ENCODE data around the gene HINFP.
A peak's percentile ranks its signal among the peaks of the same experiment; 100 is the strongest.
"Not testable (repeated sequence)": the region's sequence is repeated elsewhere in the genome, so short reads cannot be mapped to it uniquely, and the experiment has no call there.

Gene HINFP

DNA sequence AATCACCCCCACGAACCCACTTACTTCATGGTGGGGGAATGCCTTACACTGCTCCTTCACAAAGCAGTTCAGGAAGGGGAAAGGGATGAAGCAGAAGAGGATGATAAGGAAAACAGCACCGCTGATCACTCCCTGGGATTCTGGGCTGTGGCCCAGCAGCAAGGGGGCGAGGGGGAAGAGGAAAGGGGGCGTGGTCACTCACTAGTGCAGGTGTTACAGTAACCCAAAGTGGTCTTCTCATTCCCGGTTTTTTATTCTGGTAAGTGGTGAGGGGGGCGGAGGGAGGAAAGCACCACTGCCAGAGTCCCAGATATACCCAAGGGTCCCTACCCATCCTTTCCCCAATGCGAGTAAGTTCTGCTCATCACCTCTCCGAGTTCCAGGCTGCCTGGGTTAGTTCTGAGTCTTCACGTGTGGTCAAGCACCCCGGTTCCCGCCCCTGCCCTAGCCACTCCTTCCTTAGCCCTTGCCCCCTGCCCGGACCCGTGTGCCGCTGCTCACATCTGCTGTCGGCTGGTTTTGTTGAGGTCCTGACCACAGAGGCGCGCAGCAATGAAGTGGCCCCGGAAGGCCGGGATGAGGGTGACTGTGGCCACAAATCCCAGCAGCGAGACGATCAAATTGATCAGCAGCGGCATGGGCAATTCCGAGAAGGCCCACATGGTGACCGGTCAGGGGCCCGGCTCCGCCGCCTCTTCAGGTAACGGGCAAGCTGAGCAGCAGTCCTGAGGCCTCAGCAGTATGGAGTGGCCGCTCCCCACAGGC lies 20.2 kb upstream of the HINFP start:
- peak; percentile 23 for DNase-seq

GRCh38 chr11:119101759-119102423 lies 19.5 kb upstream of the HINFP start, which contains the start of gene DPAGT1:
Gene DPAGT1 (minus strand): TSS chr11:119101853. CDS start chr11:119101655, 198 bp downstream.
- DNase-seq: peak; percentile 99

GRCh38 chr11:119103161-119103664 lies 18.2 kb upstream of the HINFP start:
- DNase-seq: not testable (repeated sequence)

DNA sequence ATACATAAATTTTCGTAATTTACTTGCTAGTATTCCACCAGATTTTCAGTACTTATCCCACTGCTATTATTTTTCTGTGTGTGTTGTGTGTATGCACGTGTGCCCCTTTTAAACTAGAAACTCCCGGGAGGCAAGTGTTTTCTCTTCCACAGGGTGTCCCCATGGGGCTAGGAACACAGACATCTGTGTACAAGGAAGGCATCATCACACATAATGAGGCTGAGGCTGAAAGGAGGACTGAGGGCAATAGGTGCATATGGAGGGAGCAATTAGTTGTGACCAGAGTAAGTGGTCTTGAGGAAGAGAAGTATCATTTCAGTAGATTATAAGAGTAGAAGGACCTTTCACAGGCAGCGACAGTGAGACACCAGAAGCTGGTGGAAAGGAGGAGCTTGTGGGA lies 17.6 kb upstream of the HINFP start:
- DNase-seq: no peak

DNA sequence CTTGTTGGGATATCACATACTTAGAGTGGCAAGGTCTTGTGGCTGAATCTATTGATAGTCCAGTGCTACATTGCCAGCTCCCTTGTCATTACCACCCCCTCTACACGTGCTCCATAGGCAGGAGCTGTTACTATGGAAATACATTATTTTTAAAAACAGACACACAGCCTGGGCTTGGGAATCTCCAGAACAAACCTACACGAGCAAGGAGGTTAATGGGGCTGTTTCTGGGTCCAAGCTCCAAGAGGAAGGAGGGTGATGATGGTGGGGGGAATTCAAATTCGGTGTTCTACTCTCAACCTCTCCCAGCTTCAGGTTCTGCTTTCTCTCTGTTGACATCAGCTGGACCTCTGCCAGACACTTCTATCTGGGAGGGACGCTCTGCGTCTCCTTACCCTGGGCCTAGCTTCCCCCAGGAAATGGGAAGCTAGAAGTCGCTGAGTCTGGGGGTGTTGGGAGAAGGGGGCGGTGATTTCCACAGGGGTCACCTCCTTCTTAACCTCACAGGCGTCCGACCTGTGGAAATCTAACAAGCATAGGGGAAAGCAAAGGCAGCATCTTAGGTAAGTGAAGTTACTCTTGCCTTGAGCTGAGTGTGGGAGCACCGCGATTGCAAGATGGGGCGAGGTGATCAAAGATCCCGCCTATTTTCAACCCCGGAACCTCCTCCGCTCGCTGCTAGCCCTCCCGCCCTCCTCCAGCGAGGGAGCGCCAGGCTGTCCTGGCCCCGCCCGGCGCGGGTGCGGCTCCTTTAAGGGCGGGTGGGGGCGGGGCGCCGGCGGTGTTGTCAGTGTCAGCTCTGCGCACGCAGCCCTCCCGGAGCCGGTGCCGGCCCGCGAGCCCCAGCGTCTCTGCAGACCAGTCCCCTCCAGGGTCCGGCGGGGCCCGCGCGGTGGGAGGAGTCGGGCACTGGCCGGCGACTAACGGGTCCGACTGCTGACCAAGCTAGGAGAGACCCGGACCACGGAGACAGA lies 14.5 kb upstream of the HINFP start, which contains the start of gene C2CD2L:
C2CD2L (plus strand) TSS at position 781 of the 974 bp plus-strand sequence. CDS start 398 bp downstream, outside the sequence.
- DNase-seq: peak; percentile 94

- DNase-seq: no peak
These were observed 13.7 kb upstream of the HINFP start for GRCh38 chr11:119107538-119108145.

DNA sequence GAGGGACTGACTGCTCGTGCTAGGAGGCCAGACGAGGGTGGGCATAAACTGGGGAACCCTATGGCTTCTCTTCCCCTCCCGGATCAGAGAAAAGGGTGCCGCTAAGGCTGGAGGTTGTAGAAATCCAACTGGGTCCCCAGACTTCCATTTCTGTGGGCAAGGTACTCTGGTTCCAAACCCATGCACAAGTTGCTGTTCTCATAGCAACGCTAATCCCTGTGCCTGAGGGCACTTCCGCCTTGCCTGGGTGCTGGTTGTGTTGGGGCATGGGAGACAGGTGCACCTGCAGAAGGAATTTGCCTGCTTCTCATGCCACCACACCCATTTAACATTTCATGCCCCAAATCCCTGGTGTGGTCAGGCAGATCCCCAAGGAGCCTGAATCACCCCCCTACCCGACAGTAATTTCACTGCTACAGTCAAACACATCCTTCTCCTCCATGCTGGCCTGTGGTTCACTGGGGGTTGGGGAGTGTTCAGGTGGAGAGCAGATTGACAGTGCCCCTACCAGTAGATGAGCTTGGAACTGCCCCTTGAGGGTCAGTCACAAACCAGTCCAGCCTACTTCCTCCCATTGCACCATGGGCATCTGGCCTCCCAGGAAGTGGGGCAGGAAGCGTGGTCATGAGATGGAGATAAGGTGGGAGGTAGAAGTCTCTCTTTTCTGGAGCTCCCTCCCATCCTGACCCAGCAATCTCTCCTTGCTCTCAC lies 13.1 kb upstream of the HINFP start:
- peak; percentile 71 for DNase-seq

- DNase-seq: no peak
These were observed 12.5 kb upstream of the HINFP start for GRCh38 chr11:119108857-119109221.

GRCh38 chr11:119109843-119110242 lies 11.5 kb upstream of the HINFP start:
- DNase-seq: no peak

DNA sequence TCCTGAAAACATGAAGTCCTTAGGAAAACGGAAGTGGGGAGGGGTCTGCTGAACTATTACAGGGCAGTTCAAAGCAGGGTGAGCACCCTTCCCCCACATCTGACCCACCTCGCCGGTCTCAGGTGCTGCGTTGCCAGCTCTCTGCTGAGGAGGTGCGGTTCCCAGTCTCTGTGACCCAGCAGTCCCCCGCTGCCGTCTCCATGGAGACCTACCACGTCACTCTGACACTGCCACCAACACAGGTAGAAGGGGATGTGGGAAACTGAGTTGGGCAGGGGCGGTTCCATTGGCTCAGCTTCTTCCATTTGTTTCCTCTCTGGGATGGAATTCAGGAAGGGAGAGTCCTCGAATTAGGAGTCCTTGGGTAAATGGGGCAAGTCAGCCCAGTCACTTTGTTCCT lies 10.9 kb upstream of the HINFP start:
- DNase-seq: no peak

DNA sequence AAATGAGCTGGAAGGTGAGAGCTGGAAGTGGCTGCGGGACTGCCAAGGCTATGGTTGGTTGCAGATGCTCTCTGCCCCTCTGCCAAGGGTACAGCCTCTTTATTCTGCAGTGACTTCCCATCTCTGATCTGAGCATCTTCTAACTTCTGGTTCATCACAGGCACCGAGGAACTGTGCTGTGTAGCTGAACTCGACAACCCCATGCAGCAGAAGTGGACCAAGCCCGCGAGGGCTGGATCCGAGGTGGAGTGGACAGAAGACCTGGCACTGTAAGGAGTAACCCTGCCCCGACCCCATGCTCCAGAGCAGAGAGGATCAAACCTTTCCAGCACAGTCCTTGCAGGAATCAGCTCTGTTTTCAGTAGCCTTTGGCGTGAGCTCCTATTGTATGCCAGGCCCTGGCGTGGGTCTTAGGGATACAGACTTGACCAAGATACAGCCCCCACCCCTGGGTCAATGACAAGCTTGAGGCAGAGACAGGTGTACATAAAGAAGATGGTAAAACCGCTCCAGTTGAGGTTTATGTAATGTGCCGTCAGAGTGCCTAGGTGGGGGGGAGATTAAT lies 9.9 kb upstream of the HINFP start:
- no peak for DNase-seq

DNA sequence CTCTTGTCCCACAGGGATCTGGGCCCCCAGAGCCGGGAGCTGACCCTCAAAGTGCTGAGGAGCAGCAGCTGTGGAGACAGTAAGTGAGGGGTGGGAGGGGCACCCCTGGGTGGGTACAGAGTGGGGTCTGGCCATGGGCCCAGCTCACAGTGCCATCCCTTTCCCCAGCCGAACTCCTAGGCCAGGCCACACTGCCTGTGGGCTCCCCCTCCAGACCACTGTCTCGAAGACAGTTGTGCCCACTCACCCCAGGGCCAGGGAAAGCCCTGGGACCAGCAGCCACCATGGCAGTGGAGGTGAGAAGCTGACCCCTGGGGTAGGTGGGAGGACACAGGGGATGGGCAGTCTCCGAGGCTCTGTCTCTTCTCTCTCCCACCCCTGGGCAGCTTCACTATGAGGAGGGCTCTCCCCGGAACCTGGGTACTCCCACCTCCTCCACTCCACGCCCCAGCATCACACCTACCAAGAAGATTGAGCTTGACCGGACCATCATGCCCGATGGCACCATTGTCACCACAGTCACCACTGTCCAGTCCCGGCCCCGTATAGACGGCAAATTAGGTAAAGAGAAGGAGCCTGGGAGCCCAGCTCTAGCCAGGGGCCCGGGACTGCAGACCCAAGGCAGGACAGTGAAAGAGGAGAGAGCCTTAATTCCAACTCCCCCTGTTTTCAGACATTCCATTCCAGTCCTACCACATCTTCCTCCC lies 8.9 kb upstream of the HINFP start:
- no peak for DNase-seq

GRCh38 chr11:119113716-119114115 lies 7.7 kb upstream of the HINFP start:
- no peak for DNase-seq

DNA sequence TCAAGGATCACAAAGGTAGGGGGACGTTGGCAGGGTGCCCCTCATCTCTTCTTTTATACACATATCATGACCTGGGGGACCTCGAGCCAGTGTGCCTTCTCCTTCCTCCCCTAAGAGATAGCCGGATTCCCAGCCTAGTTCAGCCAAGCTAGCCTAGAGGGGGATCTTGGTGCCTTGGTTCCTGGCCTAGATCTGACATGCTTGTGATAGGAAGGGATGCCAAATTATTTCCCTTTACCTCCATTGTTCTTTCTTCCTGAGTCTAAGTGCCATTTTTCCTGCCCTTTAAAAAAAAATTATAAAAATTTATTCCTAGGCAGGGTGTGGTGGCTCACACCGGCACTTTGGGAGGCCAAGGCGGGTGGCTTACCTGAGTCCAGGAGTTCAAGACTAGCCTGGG lies 7.0 kb upstream of the HINFP start:
- DNase-seq: no peak

DNA sequence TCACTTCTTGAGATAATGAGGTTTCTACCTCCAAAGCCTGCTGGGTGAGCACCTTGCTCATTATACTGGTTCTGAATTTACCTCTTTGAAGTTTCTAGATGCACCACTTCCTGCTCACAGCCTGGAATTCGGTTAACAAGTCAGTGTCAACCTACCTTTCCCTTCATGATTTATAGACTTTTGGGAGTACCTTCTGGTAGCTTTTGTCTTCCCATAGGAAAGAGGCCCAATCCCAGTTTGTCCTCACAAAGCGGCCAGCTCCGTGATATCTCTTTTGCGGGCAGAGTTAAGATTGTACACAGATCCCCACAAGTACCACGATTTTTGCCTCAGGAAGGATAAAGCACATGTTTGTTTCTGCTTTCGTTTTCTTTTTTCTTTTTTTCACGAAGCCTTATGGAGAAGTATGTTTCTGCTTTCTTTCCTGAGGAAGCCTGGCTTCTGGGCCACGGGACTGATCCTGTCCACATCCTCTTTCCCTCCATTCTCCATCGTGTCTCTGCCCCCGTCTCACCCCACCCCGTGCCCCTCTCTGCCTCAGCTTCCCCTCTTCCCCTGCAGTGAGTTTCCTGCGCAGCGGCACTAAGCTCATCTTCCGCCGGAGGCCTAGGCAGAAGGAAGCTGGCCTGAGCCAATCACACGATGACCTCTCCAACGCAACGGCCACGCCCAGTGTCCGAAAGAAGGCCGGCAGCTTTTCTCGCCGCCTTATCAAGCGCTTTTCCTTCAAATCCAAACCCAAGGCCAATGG lies 5.7 kb upstream of the HINFP start:
- no peak for DNase-seq

DNA sequence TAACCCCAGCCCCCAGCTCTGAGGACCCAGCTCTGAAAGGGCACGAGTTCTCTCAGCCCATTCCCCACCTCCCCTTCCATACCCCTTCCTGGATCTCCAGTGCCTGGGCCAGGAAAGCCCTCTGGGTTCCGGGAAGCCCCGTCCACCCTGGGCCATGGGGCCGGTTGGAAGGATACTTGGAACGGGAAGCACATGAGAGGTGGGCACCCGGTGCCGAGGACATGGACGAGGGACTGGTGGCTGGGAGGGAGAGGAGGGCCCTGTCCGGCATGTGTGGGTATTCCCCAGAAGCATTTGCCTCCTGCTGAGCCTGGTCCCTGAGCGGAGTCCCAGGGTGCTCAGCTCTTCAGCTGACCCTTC lies 5.2 kb upstream of the HINFP start:
- no peak for DNase-seq

GRCh38 chr11:119116601-119117000 lies 4.8 kb upstream of the HINFP start:
- DNase-seq: no peak

GRCh38 chr11:119117004-119117706 lies 4.2 kb upstream of the HINFP start:
- no peak for DNase-seq

GRCh38 chr11:119118227-119118626 lies 3.2 kb upstream of the HINFP start:
- no peak for DNase-seq
